HEK293T (cell line): ENCODE data around the gene SLFN14.

ENCODE experiments used
- BHLHE40 ChIP-seq: fragments of 450-650 bp; IDR thresholded peaks from 2 replicates; pipeline ENCODE4 v1.6.1; 2016; ENCODE audit warnings: mild to moderate bottlenecking, moderate library complexity, borderline replicate concordance
- SP1 ChIP-seq: fragments of 450-650 bp; IDR thresholded peaks from 2 replicates; pipeline ENCODE4 v1.6.1; 2017
- SUZ12 ChIP-seq: fragments of 450-650 bp; IDR thresholded peaks from 2 replicates; pipeline ENCODE4 v1.6.1; 2016; ENCODE audit warnings: mild to moderate bottlenecking
- TF ChIP-seq, protein P1 (sequence below): fragments of 450-650 bp; IDR thresholded peaks from 2 replicates; pipeline ENCODE4 v1.6.1; 2016

GRCh38 chr17:35575759-35576158 lies 15.1 kb upstream of the SLFN14 start:
- TF ChIP-seq SUZ12 (no peak), SP1 (no peak), BHLHE40 (no peak)
- TF ChIP-seq, protein P1, sequence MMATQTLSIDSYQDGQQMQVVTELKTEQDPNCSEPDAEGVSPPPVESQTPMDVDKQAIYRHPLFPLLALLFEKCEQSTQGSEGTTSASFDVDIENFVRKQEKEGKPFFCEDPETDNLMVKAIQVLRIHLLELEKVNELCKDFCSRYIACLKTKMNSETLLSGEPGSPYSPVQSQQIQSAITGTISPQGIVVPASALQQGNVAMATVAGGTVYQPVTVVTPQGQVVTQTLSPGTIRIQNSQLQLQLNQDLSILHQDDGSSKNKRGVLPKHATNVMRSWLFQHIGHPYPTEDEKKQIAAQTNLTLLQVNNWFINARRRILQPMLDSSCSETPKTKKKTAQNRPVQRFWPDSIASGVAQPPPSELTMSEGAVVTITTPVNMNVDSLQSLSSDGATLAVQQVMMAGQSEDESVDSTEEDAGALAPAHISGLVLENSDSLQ = no peak
